GM12878 (cell line): ENCODE data around the gene QSOX1. TPM values are rescaled to one million over a fixed set of nuclear protein-coding genes. Genes with fewer than 3 reads are reported as not detected.

ENCODE experiments used
- ATAC-seq: fragments of 200-7000 bp; cut with Tn5 transposase; 3 replicates; pipeline ENCODE4 v1.9.1; 2020; ENCODE audit warnings: mild to moderate bottlenecking, moderate library complexity
- BruUV-seq: library from RNA; stranded (reverse); fragments of 400-500 nt; replicated peaks from 2 replicates; lab custom pipeline; 2021; lab: Mats Ljungman, UMichigan
- CTCF ChIA-PET: fragments of 300-600 bp; sonication (Branson Sonifier 250); formaldehyde crosslinking; extraction: SDS; loops from one replicate; lab custom pipeline; 2021; ENCODE audit warnings: inconsistent platforms; lab: Yijun Ruan, JAX
- POLR2A ChIA-PET: fragments of 350-600 bp; formaldehyde crosslinking; extraction: SDS; loops from one replicate; lab custom pipeline; 2021; ENCODE audit warnings: inconsistent platforms; lab: Charles Lee
- RAD21 ChIA-PET: fragments of 300-600 bp; sonication (Branson Sonifier 250); formaldehyde crosslinking; loops from one replicate; lab custom pipeline; 2023; ENCODE audit warnings: antibody characterized with exemption; ENCODE audit not compliant: unreplicated experiment; lab: Charles Lee
- SMC1A ChIA-PET: fragments of 300-600 bp; sonication (Branson Sonifier 250); formaldehyde crosslinking; loops from one replicate; lab custom pipeline; 2023; ENCODE audit not compliant: unreplicated experiment, uncharacterized antibody; lab: Charles Lee
- DNase-seq: peaks from one replicate; pipeline ENCODE4 v3.0.0-alpha.2; 2011; ENCODE audit warnings: low read depth, low spot score
- FAIRE-seq: peaks from 3 replicates; lab custom pipeline; 2011; peaks lifted over from hg19 to GRCh38; lab: Jason Lieb, UNC
- H2AFZ ChIP-seq: 2 replicates; pipeline ENCODE4 v1.6.0; 2011; ENCODE audit warnings: low read depth, low read length, control low read depth; ENCODE audit not compliant: control insufficient read depth
- H3K27ac ChIP-seq: 2 replicates; pipeline ENCODE4 v1.5.1; 2011; ENCODE audit warnings: control low read depth; ENCODE audit not compliant: control insufficient read depth, insufficient read depth
- H3K27me3 ChIP-seq, 2 experiments: replicated peaks in 1 of 2; 2 replicates each; pipeline versions ENCODE4 v1.6.0 to v1.6.1; 2011; ENCODE audit warnings: low read length in 1 of 2; ENCODE audit not compliant: control insufficient read depth in 2 of 2, insufficient read depth in 2 of 2
- H3K36me3 ChIP-seq, 2 experiments: 2 replicates each; pipeline ENCODE4 v1.5.1; 2011; ENCODE audit warnings: low read length in 1 of 2; ENCODE audit not compliant: control insufficient read depth in 2 of 2, insufficient read depth in 2 of 2
- H3K4me1 ChIP-seq: 2 replicates; pipeline ENCODE4 v1.6.1; 2011; ENCODE audit warnings: mild to moderate bottlenecking, low read length, moderate library complexity, mixed read lengths; ENCODE audit not compliant: control insufficient read depth, insufficient read depth
- H3K4me2 ChIP-seq: 2 replicates; pipeline ENCODE4 v1.6.0; 2011; ENCODE audit warnings: control low read depth; ENCODE audit not compliant: control insufficient read depth, insufficient read depth
- H3K4me3 ChIP-seq: fragments of 200-600 bp; sonication (generic); 2 replicates; pipeline ENCODE4 v1.5.1; 2016
- H3K79me2 ChIP-seq: 2 replicates; pipeline ENCODE4 v1.6.0; 2011; ENCODE audit warnings: low read length; ENCODE audit not compliant: control insufficient read depth, insufficient read depth
- H3K9ac ChIP-seq: 2 replicates; pipeline ENCODE4 v1.8.0; 2011; ENCODE audit warnings: low read length, control low read depth, mixed read lengths; ENCODE audit not compliant: control insufficient read depth, insufficient read depth
- H3K9me3 ChIP-seq: replicated peaks from 3 replicates; pipeline ENCODE4 v1.5.1; 2011; ENCODE audit warnings: mild to moderate bottlenecking, low read length; ENCODE audit not compliant: control insufficient read depth, insufficient read depth
- H4K20me1 ChIP-seq: 2 replicates; pipeline ENCODE4 v1.6.0; 2011; ENCODE audit not compliant: control insufficient read depth, insufficient read depth
- CBX5 ChIP-seq: sonication (generic); IDR thresholded peaks from 2 replicates; pipeline ENCODE4 v1.6.1; 2016; ENCODE audit warnings: low read depth, moderate library complexity, mild to moderate bottlenecking, inconsistent platforms
- JUNB ChIP-seq: IDR thresholded peaks from 2 replicates; pipeline ENCODE4 v1.6.1; 2016; ENCODE audit warnings: antibody characterized with exemption, mild to moderate bottlenecking
- PAX5 ChIP-seq: IDR thresholded peaks from 2 replicates; pipeline ENCODE4 v1.6.1; 2011; ENCODE audit warnings: low read depth, low read length, borderline replicate concordance
- PML ChIP-seq: IDR thresholded peaks from 2 replicates; pipeline ENCODE4 v1.6.1; 2012; ENCODE audit warnings: low read length, inconsistent platforms
- RELA ChIP-seq: fragments of 450-650 bp; IDR thresholded peaks from 2 replicates; pipeline ENCODE4 v1.8.0; 2014; ENCODE audit warnings: borderline replicate concordance; ENCODE audit not compliant: partially characterized antibody
- RUNX3 ChIP-seq: IDR thresholded peaks from 2 replicates; pipeline ENCODE4 v1.6.1; 2012; ENCODE audit warnings: low read length, inconsistent platforms
- TAF1 ChIP-seq: IDR thresholded peaks from 2 replicates; pipeline ENCODE4 v1.6.1; 2011; ENCODE audit warnings: mild to moderate bottlenecking, low read depth, low read length, borderline replicate concordance
- TCF7 ChIP-seq: IDR thresholded peaks from 2 replicates; pipeline ENCODE4 v1.6.1; 2014; ENCODE audit warnings: antibody characterized with exemption, borderline replicate concordance
- ZNF592 ChIP-seq: fragments of 450-650 bp; IDR thresholded peaks from 2 replicates; pipeline ENCODE4 v1.6.1; 2017; ENCODE audit warnings: mild to moderate bottlenecking, moderate library complexity
- ZSCAN29 ChIP-seq: fragments of 450-650 bp; IDR thresholded peaks from 2 replicates; pipeline ENCODE4 v1.6.1; 2017; ENCODE audit warnings: mild to moderate bottlenecking, moderate library complexity
- WGBS: methylation state at CpG from one replicate; pipeline ENCODE4 v1.1.6; 2016; ENCODE audit warnings: low lambda C conversion rate; ENCODE audit not compliant: insufficient replicate concordance, insufficient coverage; ENCODE audit errors: missing lambda C conversion rate; 5-methylcytosine and 5-hydroxymethylcytosine counted together
- in situ Hi-C: fragments of 300-500 bp; cut with MboI; formaldehyde crosslinking; loops from 9 replicates; pipeline ENCODE4 v1.14.3; 2018; ENCODE audit warnings: mixed read lengths
- intact Hi-C: fragments of 100-400 bp; cut with micrococcal nuclease; formaldehyde crosslinking; loops from one replicate; pipeline ENCODE4 v1.14.2; 2022; ENCODE audit not compliant: unreplicated experiment
- polyA plus RNA-seq, 11 experiments: library from polyadenylated mRNA; depleted of rRNA in 4 of 11; unstranded in 6 of 11; stranded (reverse) in 5 of 11; fragments of >200 nt; fragmentation: Nextera tagmentation in 4 of 11; fragmentation: Illumina TruSeq in 1 of 11; extraction: Ambion mirVana in 4 of 11; extraction: Trizol in 1 of 11; gene quantifications; 1 replicate in 1 of 11; 2 replicates in 10 of 11; pipeline versions ENCODE4 v1.2.1 to v1.2.3, GENCODE V29; 2011 to 2016; ENCODE audit warnings: inconsistent platforms in 2 of 11, missing spikeins in 2 of 11, low read depth in 1 of 11
- total RNA-seq, 4 experiments: library from RNA; depleted of rRNA in 3 of 4; stranded (reverse); fragments of >200 nt in 3 of 4; fragmentation: Illumina TruSeq in 1 of 4; extraction: Trizol in 1 of 4; gene quantifications; 2 replicates each; pipeline versions ENCODE4 v1.2.1 to v1.2.3, GENCODE V29; 2013 to 2021
- TF ChIP-seq, protein P1 (sequence below): IDR thresholded peaks from 2 replicates; pipeline ENCODE4 v1.6.1; 2011; ENCODE audit warnings: borderline replicate concordance, low read depth, mild to moderate bottlenecking, moderate library complexity, mixed read lengths, low read length; ENCODE audit not compliant: insufficient read depth; ENCODE audit errors: extremely low read length
- TF ChIP-seq, protein P2 (sequence below): IDR thresholded peaks from 2 replicates; pipeline ENCODE4 v1.6.1; 2012; ENCODE audit warnings: low read depth, low read length, improper control_type of control experiment

The QSOX1 gene
- total and polyA plus RNA-seq, 10 of the 15 experiments (the other 5 are each of a cell fraction or from before 2014, with no cell fraction given), result 1.8 to 31.3 (median 11.2) TPM

GRCh38 chr1:180165509-180166435, 11.1 kb downstream of the QSOX1 start:
- BruUV-seq, result no TSS peak
- ChIA-PET POLR2A (no interaction called here), CTCF (interaction anchor here (0.7 to 4.6 kb wide), 3 partner anchors 11 to 315 kb away, joined by 3 to 37 read pairs (median 11); no protein-coding TSS in a partner anchor), SMC1A (interaction anchor here (0.6 kb wide), 1 partner anchor 100 kb away, joined by 3 read pairs; no protein-coding TSS in a partner anchor), RAD21 (no interaction called here)
- ATAC-seq (no peak), DNase-seq (no peak), FAIRE-seq (no peak)
- TF ChIP-seq RUNX3 (no peak), CBX5 (no peak), TCF7 (no peak), RELA (no peak), ZNF592 (no peak), TAF1 (no peak), ZSCAN29 (no peak), JUNB (no peak), PAX5 (no peak), PML (no peak)
- TF ChIP-seq, protein P1, sequence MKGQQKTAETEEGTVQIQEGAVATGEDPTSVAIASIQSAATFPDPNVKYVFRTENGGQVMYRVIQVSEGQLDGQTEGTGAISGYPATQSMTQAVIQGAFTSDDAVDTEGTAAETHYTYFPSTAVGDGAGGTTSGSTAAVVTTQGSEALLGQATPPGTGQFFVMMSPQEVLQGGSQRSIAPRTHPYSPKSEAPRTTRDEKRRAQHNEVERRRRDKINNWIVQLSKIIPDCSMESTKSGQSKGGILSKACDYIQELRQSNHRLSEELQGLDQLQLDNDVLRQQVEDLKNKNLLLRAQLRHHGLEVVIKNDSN, result no peak
- TF ChIP-seq, protein P2, sequence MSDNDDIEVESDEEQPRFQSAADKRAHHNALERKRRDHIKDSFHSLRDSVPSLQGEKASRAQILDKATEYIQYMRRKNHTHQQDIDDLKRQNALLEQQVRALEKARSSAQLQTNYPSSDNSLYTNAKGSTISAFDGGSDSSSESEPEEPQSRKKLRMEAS, result no peak
- Histone ChIP-seq H3K36me3 (peaks cover 0 to 6% of the 10 kb centered on the region in 2 experiments; a peak in 2 of 4 replicates), H3K4me2 (no peak overlapping the region), H3K4me1 (no peaks in the 10 kb centered on the region), H3K4me3 (no peak overlapping the region), H4K20me1 (no peaks in the 10 kb centered on the region), H2AFZ (no peak overlapping the region), H3K27ac (no peak overlapping the region), H3K9ac (no peak overlapping the region), H3K9me3 (no peaks in the 10 kb centered on the region), H3K79me2 (no peaks in the 10 kb centered on the region), H3K27me3 (no peaks in the 10 kb centered on the region)
- in situ Hi-C loops (no loop called here), intact Hi-C loops (no loop called here)
- 79% methylated on average over 12 of the region's 12 CpGs for WGBS
